ENCODE data around the gene PCNT. TPM values are rescaled to one million over a fixed set of nuclear protein-coding genes. Genes with fewer than 3 reads are reported as not detected.

The PCNT gene
- total RNA-seq, 4 donors from 2014 or later: 42.8 to 58.6 (median 45.9) TPM

DNA sequence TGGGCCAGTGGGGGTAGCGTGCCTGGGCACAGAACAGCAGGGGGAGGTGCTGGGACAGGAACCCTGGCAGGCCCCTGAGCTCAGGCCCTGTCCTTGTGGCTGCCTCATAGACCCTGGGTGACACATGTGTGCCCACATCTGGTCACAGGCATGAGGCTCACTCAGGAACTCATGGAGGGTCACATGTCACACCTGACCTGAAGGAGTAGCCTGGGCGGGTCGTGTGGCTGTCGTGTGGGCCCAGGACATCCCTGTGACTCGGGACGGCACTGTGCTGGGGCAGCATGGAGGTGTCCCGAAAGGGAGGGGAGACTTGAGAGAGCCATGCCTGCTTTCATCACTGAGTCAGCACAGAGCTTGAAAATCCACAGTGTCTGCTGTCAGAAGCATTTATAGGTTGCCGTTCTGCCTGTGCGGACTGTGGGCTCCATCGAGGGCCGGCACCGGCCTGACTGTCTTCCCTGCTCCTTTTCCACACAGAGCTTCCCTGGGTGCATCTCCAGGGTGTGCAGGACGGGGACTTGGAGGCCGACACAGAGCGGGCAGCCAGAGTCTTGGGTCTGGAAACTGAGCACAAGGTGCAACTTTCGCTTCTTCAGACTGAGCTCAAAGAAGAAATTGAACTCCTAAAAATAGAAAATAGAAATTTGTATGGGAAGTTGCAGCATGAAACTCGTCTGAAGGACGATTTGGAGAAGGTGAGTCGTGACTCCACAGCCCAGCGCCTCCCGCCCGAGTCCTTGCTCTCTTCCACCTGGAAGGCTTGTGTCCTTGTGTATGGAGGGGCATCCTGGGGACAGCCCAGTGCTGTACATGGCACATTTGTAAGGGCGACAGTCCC is 32.8 kb downstream of the PCNT start:
- no peak for DNase-seq (ENCODE audit: low spot score in 2 of 2)
- H3K27ac ChIP-seq: no peak overlapping the region
- TF ChIP-seq CTCF (IDR thresholded peaks at IDR 0.05): no peak
- WGBS, 2 donors: 85 to 89% methylated on average over 22 of the region's 23 CpGs
- peaks cover 0 to 98% (median 26%) of the 10 kb centered on the region in 3 donors for H3K36me3 ChIP-seq
- no peak overlapping the region for H3K4me3 ChIP-seq
- no peaks in the 10 kb centered on the region for H3K9me3 ChIP-seq
- no peaks in the 10 kb centered on the region for H3K4me1 ChIP-seq
- no peaks in the 10 kb centered on the region for H3K27me3 ChIP-seq

GRCh38 chr21:46357335-46357604 is 33.3 kb downstream of the PCNT start:
- Histone ChIP-seq H3K27ac (no peak overlapping the region), H3K9me3 (no peaks in the 10 kb centered on the region), H3K27me3 (no peaks in the 10 kb centered on the region), H3K4me3 (no peak overlapping the region), H3K4me1 (no peaks in the 10 kb centered on the region), H3K36me3 (peaks cover 0 to 98% (median 20%) of the 10 kb centered on the region in 3 donors)
- 77 to 78% methylated on average over 4 of the region's 4 CpGs for whole genome bisulfite sequencing, 2 donors
- no peak for TF ChIP-seq POLR2A (IDR thresholded peaks at IDR 0.05)
- TF ChIP-seq EP300 (IDR thresholded peaks at IDR 0.05): no peak
- TF ChIP-seq CTCF (IDR thresholded peaks at IDR 0.05): no peak
- DNase-seq (ENCODE audit: low spot score in 2 of 2): no peak

- H3K4me3 ChIP-seq: no peak overlapping the region
- DNase-seq (ENCODE audit: low spot score in 2 of 2): no peak
- H3K9me3 ChIP-seq: no peaks in the 10 kb centered on the region
- TF ChIP-seq CTCF (IDR thresholded peaks at IDR 0.05): no peak
- no peak for TF ChIP-seq EP300 (IDR thresholded peaks at IDR 0.05)
- TF ChIP-seq POLR2A (IDR thresholded peaks at IDR 0.05): no peak
- 93 to 95% methylated on average over 19 of the region's 19 CpGs for WGBS, 2 donors
- no peaks in the 10 kb centered on the region for H3K4me1 ChIP-seq
- H3K27me3 ChIP-seq: no peaks in the 10 kb centered on the region
- H3K36me3 ChIP-seq: peaks cover 0 to 95% (median 15%) of the 10 kb centered on the region in 3 donors
- H3K27ac ChIP-seq: no peak overlapping the region
These were observed 33.9 kb downstream of the PCNT start for GRCh38 chr21:46357684-46358425.

GRCh38 chr21:46361176-46361575 is 37.2 kb downstream of the PCNT start:
- DNase-seq (ENCODE audit: low spot score in 2 of 2): no peak
- no peaks in the 10 kb centered on the region for H3K9me3 ChIP-seq
- no peaks in the 10 kb centered on the region for H3K27me3 ChIP-seq
- no peak overlapping the region for H3K4me3 ChIP-seq
- TF ChIP-seq POLR2A (IDR thresholded peaks at IDR 0.05): no peak
- no peak for TF ChIP-seq CTCF (IDR thresholded peaks at IDR 0.05)
- no peak for TF ChIP-seq EP300 (IDR thresholded peaks at IDR 0.05)
- 89% methylated on average over 10 of the region's 10 CpGs for WGBS, 2 donors
- no peak overlapping the region for H3K27ac ChIP-seq
- H3K36me3 ChIP-seq: peaks cover 0 to 92% (median 5%) of the 10 kb centered on the region in 3 donors
- no peaks in the 10 kb centered on the region for H3K4me1 ChIP-seq

DNA sequence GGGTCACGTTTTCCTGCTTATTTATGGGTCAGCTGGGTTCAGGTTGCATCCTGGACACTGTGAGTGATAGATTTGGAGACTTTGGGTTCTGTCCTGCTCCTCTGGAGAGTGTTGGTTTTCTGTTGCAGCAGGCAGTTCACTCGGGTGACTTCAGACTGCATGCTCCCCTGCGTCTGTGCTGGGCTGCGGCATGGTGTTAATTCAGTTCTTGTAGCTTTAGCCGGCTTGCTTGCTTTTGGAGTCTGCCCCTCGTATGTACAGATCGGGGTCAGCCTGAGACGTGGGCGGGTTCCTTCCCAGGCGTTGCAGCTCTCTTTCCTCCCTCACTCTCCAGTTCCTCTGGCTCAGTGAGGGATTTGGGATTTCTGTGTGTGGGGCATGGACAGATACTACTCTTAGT is 38.0 kb downstream of the PCNT start:
- Histone ChIP-seq H3K4me1 (no peaks in the 10 kb centered on the region), H3K27ac (no peak overlapping the region), H3K9me3 (no peaks in the 10 kb centered on the region), H3K4me3 (no peak overlapping the region), H3K36me3 (peaks cover 0 to 92% (median 5%) of the 10 kb centered on the region in 3 donors), H3K27me3 (no peaks in the 10 kb centered on the region)
- 45 to 57% methylated on average over 10 of the region's 10 CpGs for WGBS, 2 donors
- no peak for DNase-seq (ENCODE audit: low spot score in 2 of 2)
- TF ChIP-seq EP300 (IDR thresholded peaks at IDR 0.05) (no peak), CTCF (IDR thresholded peaks at IDR 0.05) (no peak), POLR2A (IDR thresholded peaks at IDR 0.05) (no peak)

Measured in tibial nerve (tissue), 4 donors.